Measurements from ENCODE around the gene ZNF786. TPM values are rescaled to one million over a fixed set of nuclear protein-coding genes. Genes with fewer than 3 reads are reported as not detected.

The ZNF786 gene
- total RNA-seq, 4 donors from 2014 or later, result 1.3 to 4.1 (median 3.1) TPM

DNA sequence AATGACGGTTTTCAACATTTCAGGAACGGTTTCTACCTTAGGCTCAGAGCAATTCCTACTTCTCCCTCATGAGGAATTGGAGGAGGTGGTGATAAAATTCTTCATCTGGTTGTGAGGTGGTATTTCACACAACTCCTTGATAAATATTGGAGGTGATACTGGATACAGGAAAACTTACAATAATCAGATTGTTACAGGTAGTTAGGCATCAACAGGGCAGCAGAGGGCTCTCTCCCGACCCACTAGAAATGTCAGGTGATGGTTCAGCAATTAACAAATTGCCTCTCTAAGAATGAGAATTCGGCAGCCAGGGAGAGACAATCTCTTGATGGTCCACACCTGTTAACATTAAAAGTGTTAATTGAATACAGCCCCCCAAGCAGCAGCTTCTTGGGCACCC is 22.6 kb downstream of the ZNF786 start:
- TF ChIP-seq, protein P1, sequence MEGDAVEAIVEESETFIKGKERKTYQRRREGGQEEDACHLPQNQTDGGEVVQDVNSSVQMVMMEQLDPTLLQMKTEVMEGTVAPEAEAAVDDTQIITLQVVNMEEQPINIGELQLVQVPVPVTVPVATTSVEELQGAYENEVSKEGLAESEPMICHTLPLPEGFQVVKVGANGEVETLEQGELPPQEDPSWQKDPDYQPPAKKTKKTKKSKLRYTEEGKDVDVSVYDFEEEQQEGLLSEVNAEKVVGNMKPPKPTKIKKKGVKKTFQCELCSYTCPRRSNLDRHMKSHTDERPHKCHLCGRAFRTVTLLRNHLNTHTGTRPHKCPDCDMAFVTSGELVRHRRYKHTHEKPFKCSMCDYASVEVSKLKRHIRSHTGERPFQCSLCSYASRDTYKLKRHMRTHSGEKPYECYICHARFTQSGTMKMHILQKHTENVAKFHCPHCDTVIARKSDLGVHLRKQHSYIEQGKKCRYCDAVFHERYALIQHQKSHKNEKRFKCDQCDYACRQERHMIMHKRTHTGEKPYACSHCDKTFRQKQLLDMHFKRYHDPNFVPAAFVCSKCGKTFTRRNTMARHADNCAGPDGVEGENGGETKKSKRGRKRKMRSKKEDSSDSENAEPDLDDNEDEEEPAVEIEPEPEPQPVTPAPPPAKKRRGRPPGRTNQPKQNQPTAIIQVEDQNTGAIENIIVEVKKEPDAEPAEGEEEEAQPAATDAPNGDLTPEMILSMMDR (IDR thresholded peaks at IDR 0.05; ENCODE audit: low read depth), result no peak

DNA sequence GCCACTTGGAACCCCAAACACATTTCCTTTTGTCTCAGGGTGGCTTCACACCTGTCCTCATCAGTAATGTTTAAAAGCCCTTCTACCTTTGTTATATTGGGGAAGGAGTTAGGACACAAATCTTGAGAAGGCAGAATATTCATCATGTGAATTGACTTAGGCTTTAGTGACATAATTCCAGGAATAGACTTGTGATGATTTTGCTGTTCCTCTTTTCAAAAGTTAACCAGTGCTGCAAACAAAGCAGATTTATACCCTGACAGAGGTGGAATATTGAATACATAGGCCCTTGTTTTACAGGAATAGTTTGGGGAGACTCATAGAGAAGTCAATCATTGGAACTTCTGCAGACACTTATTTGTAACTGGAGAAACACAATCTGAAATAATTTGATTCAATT is 27.0 kb downstream of the ZNF786 start:
- TF ChIP-seq, protein P1 (IDR thresholded peaks at IDR 0.05; ENCODE audit: low read depth), result no peak

DNA sequence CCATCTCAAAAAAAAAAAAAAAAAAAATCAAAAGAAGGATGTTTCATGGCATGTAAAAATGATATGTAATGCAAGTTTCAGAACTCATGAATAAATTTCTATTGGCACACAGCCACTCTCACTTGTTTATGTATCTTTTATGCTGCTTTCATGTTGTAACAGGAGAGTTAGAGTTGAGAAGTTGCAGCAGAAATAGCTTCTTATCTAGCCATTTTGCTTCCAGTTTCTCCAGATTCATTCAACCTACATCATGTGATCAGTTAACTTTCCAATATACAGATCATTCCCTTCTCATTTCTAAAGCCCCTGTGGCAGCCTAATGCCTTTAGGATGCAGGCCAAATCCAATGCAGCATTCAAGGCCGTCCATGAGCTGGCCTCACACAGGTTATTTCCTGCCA is 30.4 kb downstream of the ZNF786 start:
- TF ChIP-seq, protein P1 (IDR thresholded peaks at IDR 0.05; ENCODE audit: low read depth), result no peak

DNA sequence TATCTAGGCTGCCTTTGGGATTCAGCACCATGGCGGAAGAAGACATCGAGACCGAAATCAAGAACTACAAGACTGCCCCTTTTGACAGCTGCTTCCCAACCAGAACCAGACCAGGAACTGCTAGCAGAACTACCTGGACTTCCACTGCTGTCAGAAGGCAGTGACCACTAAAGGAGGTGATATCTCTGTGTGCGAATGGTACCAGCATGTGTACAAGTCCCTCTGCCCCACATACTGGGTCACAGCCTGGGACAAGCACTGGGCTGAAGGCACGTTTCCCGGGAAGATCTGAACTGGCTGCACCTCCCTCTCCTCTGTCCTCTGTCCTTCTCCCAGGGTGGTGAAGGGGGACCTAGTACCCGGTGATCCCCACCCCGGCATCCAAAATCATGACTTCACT is 36.6 kb downstream of the ZNF786 start:
- TF ChIP-seq, protein P1 (IDR thresholded peaks at IDR 0.05; ENCODE audit: low read depth), result no peak

DNA sequence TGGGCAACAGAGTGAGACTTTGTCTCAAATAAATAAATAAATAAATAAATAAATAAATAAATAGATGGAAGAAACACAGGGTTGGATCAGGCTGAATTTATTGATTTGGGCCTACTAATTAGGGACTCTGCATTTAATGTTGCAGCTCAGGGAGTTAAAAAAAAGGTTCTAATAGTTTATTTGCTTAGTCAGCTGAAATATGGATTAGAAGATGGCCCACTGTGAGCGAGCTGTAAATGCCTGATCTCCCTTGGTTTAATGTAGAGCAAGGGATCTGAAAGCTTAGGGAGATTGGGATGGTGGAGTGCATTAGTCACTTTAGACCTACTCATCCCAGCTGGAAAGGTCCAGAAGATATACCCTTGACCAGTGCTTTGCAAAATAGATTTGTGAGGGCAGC is 37.1 kb downstream of the ZNF786 start:
- TF ChIP-seq, protein P1 (IDR thresholded peaks at IDR 0.05; ENCODE audit: low read depth), result no peak

DNA sequence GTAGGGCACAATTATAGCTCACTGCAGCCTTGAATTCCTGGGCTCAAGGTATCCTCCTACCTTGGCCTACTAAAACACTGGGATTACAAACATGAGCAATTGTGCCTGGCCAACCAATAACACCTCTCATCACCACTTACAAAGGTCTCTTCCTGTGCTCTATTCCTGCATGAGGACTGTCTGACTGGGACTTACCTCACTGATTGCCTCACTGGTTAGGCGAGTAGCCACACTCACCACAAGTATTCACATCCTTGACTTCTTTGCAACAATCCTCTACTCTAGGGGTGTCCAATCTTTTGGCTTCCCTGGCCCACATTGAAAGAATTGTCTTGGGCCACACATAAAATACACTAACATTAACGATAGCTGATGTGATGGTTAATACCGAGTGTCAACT is 39.6 kb downstream of the ZNF786 start:
- TF ChIP-seq, protein P1 (IDR thresholded peaks at IDR 0.05; ENCODE audit: low read depth), result no peak

DNA sequence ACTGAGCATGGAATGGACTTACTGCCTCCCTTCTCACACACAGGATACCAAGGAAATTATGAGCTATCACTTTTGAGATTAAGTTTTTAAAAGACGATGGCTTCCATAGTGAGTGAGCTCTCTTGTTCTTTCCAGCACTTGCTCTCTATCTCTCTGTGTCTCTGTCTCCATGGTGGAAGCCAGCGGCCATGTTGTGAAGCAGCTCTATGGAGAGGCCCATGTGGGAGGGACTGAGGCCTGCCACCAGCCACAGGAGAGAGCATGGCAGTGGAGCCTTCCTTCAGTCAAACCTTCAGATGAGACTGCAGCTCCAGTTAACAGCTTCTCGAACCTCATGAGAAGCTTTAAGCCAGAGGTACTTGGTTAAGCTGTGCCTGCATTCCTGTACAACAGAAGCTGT is 41.7 kb downstream of the ZNF786 start:
- TF ChIP-seq, protein P1 (IDR thresholded peaks at IDR 0.05; ENCODE audit: low read depth), result no peak

Data from subcutaneous adipose tissue (tissue), 4 donors.